DMS79 (cell line): Measurements from ENCODE around the gene PTPRT.

Source experiments
- DNase-seq: peaks from one replicate; lab custom pipeline; 2025; lab: John Stamatoyannopoulos, UW

PTPRT gene

GRCh38 chr20:43189554-43190331, at the start of gene PTPRT:
Gene PTPRT, minus strand, starts transcription at chr20:43189906. Its CDS starts 173 bp downstream, at chr20:43189733.
- DNase-seq = no peak

GRCh38 chr20:43238833-43239232, 49.1 kb upstream of the PTPRT start:
- DNase-seq = no peak

GRCh38 chr20:43238266-43238665, 48.6 kb upstream of the PTPRT start:
- no peak for DNase-seq

- DNase-seq = no peak
Observed at GRCh38 chr20:43237651-43238168, 48.0 kb upstream of the PTPRT start.

- no peak for DNase-seq
Observed at GRCh38 chr20:43235998-43236397, 46.3 kb upstream of the PTPRT start.

- DNase-seq = no peak
Observed at GRCh38 chr20:43231829-43232228, 42.1 kb upstream of the PTPRT start.

GRCh38 chr20:43229696-43230095, 40.0 kb upstream of the PTPRT start:
- no peak for DNase-seq

GRCh38 chr20:43220612-43221011, 30.9 kb upstream of the PTPRT start:
- no peak for DNase-seq

- DNase-seq = no peak
Observed at GRCh38 chr20:43210901-43211300, 21.2 kb upstream of the PTPRT start.

GRCh38 chr20:43209831-43210230, 20.1 kb upstream of the PTPRT start:
- no peak for DNase-seq

- DNase-seq = no peak
Observed at GRCh38 chr20:43205699-43206098, 16.0 kb upstream of the PTPRT start.

GRCh38 chr20:43202100-43202499, 12.4 kb upstream of the PTPRT start:
- DNase-seq = no peak

GRCh38 chr20:43198607-43199006, 8.9 kb upstream of the PTPRT start:
- no peak for DNase-seq

GRCh38 chr20:43196243-43196642, 6.5 kb upstream of the PTPRT start:
- no peak for DNase-seq

- no peak for DNase-seq
Observed at GRCh38 chr20:43194137-43194536, 4.4 kb upstream of the PTPRT start.

- no peak for DNase-seq
Observed at GRCh38 chr20:43193443-43193842, 3.7 kb upstream of the PTPRT start.

GRCh38 chr20:43191946-43192863, 2.5 kb upstream of the PTPRT start:
- no peak for DNase-seq

- DNase-seq = no peak
Observed at GRCh38 chr20:43191143-43191542, 1.4 kb upstream of the PTPRT start.

GRCh38 chr20:43190332-43190953, 737 bp upstream of the PTPRT start:
- no peak for DNase-seq

- no peak for DNase-seq
Observed at GRCh38 chr20:43188861-43189553, 699 bp downstream of the PTPRT start.

- no peak for DNase-seq
Observed at GRCh38 chr20:43188234-43188653, 1.5 kb downstream of the PTPRT start.
